HCT116 (cell line): ENCODE measurements around the gene NUDT22. TPM values are rescaled to one million over a fixed set of nuclear protein-coding genes. Genes with fewer than 3 reads are reported as not detected.

ENCODE experiments used
- ATAC-seq: fragments of 200-7000 bp; cut with Tn5 transposase; 2 replicates; pipeline ENCODE4 v1.9.1; 2020; ENCODE audit warnings: mild to moderate bottlenecking, moderate library complexity
- BruUV-seq: library from RNA; stranded (reverse); fragments of 400-500 nt; replicated peaks from 2 replicates; lab custom pipeline; 2021; lab: Mats Ljungman, UMichigan
- CTCF ChIA-PET: fragments of 300-600 bp; sonication (Branson Sonifier 250); formaldehyde crosslinking; loops from one replicate; lab custom pipeline; 2021; ENCODE audit warnings: antibody characterized with exemption; lab: Charles Lee
- POLR2A ChIA-PET: fragments of 300-600, 350-600 bp; sonication (Branson Sonifier 250); formaldehyde crosslinking; loops from one replicate; lab custom pipeline; 2021; ENCODE audit warnings: antibody characterized with exemption; lab: Charles Lee
- RAD21 ChIA-PET, 2 experiments: fragments of 300-600 bp; sonication (Branson Sonifier 250); formaldehyde crosslinking; loops; one replicate each; lab custom pipeline; 2023; ENCODE audit warnings: low total read pairs in 2 of 2; ENCODE audit not compliant: uncharacterized antibody in 2 of 2, unreplicated experiment in 2 of 2, low non-redundant PET in 1 of 2; lab: Charles Lee
- DNase-seq: peaks from one replicate; pipeline ENCODE4 v3.0.0-alpha.2; 2010; ENCODE audit warnings: low read depth, low spot score
- H2AFZ ChIP-seq: fragments of 200-600 bp; shearing (Covaris generic), sonication (generic); 2 replicates; pipeline ENCODE4 v1.6.1; 2017; ENCODE audit warnings: low read depth, mixed run types, mixed read lengths, antibody characterized with exemption, low read length; ENCODE audit not compliant: poor library complexity, severe bottlenecking
- H3K27ac ChIP-seq: 2 replicates; pipeline ENCODE4 v1.5.1; 2012; ENCODE audit warnings: low read depth, low read length
- H3K27me3 ChIP-seq: fragments of 200-600 bp; sonication (generic); 2 replicates; pipeline ENCODE4 v1.6.1; 2016; ENCODE audit warnings: mixed run types, low read length, mixed read lengths; ENCODE audit not compliant: insufficient read depth
- H3K36me3 ChIP-seq, 2 experiments: fragments of 200-500 bp in 1 of 2; fragments of 200-600 bp in 1 of 2; sonication (Bioruptor generic) in 1 of 2; sonication (generic) in 1 of 2; 2 replicates each; pipeline versions ENCODE4 v1.5.1 to v1.6.1; 2014 to 2016; ENCODE audit warnings: low read length in 2 of 2, inconsistent platforms in 1 of 2, mixed read lengths in 1 of 2, mixed run types in 1 of 2; ENCODE audit not compliant: insufficient read depth in 2 of 2, control insufficient read depth in 1 of 2
- H3K4me1 ChIP-seq, 2 experiments: fragments of 200-600 bp in 1 of 2; sonication (generic) in 1 of 2; 2 replicates each; pipeline versions ENCODE4 v1.5.1 to v1.6.1; 2012 to 2017; ENCODE audit warnings: low read length in 2 of 2, inconsistent platforms in 1 of 2, mild to moderate bottlenecking in 1 of 2, mixed read lengths in 1 of 2, mixed run types in 1 of 2, moderate library complexity in 1 of 2; ENCODE audit not compliant: insufficient read depth in 2 of 2, control insufficient read depth in 1 of 2
- H3K4me2 ChIP-seq: fragments of 200-600 bp; sonication (generic); 2 replicates; pipeline ENCODE4 v1.6.1; 2017; ENCODE audit warnings: mixed run types, low read length, mixed read lengths
- H3K4me3 ChIP-seq, 2 experiments: fragments of 200-600 bp in 1 of 2; sonication (generic) in 1 of 2; replicated peaks in 1 of 2; 2 replicates each; pipeline ENCODE4 v1.5.1; 2011 to 2016; ENCODE audit warnings: low read length in 2 of 2, control low read depth in 1 of 2, low read depth in 1 of 2, mild to moderate bottlenecking in 1 of 2, mixed read lengths in 1 of 2, mixed run types in 1 of 2
- H3K79me2 ChIP-seq: fragments of 200-600 bp; sonication (generic); 2 replicates; pipeline ENCODE4 v1.6.1; 2017; ENCODE audit warnings: mild to moderate bottlenecking, mixed run types, low read length, moderate library complexity, mixed read lengths; ENCODE audit not compliant: insufficient read depth
- H3K9ac ChIP-seq: fragments of 200-600 bp; sonication (generic); 2 replicates; pipeline ENCODE4 v1.6.1; 2016; ENCODE audit warnings: low read length, mixed read lengths
- H3K9me2 ChIP-seq: fragments of 200-600 bp; sonication (generic), shearing (Covaris generic); 2 replicates; pipeline ENCODE4 v1.6.1; 2017; ENCODE audit warnings: mixed run types, mild to moderate bottlenecking, moderate library complexity; ENCODE audit not compliant: insufficient read depth
- H3K9me3 ChIP-seq, 2 experiments: fragments of 200-500 bp in 1 of 2; fragments of 200-600 bp in 1 of 2; sonication (Bioruptor generic) in 1 of 2; sonication (generic) in 1 of 2; 2 replicates each; pipeline ENCODE4 v1.6.1; 2014 to 2017; ENCODE audit warnings: low read length in 2 of 2, mixed read lengths in 2 of 2, inconsistent platforms in 1 of 2, low read depth in 1 of 2, mild to moderate bottlenecking in 1 of 2, mixed run types in 1 of 2, moderate library complexity in 1 of 2; ENCODE audit not compliant: control insufficient read depth in 1 of 2, insufficient read depth in 1 of 2
- H4K20me1 ChIP-seq: fragments of 200-600 bp; sonication (generic), shearing (Covaris generic); 2 replicates; pipeline ENCODE4 v1.6.1; 2017; ENCODE audit warnings: mixed run types, mild to moderate bottlenecking, moderate library complexity; ENCODE audit not compliant: insufficient read depth
- CBX3 ChIP-seq: IDR thresholded peaks from 2 replicates; pipeline ENCODE4 v1.6.1; 2012; ENCODE audit warnings: low read depth
- EGR1 ChIP-seq: IDR thresholded peaks from 2 replicates; pipeline ENCODE4 v1.6.1; 2012; ENCODE audit warnings: low read depth
- EZH2 ChIP-seq: fragments of 200-600 bp; sonication (generic); IDR thresholded peaks from 2 replicates; pipeline ENCODE4 v1.6.1; 2017; ENCODE audit warnings: antibody characterized with exemption, mixed run types
- FOSL1 ChIP-seq: IDR thresholded peaks from 2 replicates; pipeline ENCODE4 v1.6.1; 2012; ENCODE audit warnings: low read depth
- JUND ChIP-seq: IDR thresholded peaks from 2 replicates; pipeline ENCODE4 v1.6.1; 2012
- POLR2A ChIP-seq: IDR thresholded peaks from 2 replicates; pipeline ENCODE4 v1.7.0; 2011; ENCODE audit warnings: borderline replicate concordance; ENCODE audit not compliant: insufficient read depth, insufficient read length; ENCODE audit errors: extremely low read depth
- RAD21 ChIP-seq: IDR thresholded peaks from 2 replicates; pipeline ENCODE4 v1.6.1; 2012; ENCODE audit warnings: low read depth, mild to moderate bottlenecking
- SIN3A ChIP-seq: IDR thresholded peaks from 2 replicates; pipeline ENCODE4 v1.6.1; 2012; ENCODE audit warnings: low read depth
- SRF ChIP-seq: IDR thresholded peaks from 2 replicates; pipeline ENCODE4 v1.6.1; 2012; ENCODE audit warnings: low read depth
- TCF7L2 ChIP-seq: IDR thresholded peaks from 2 replicates; pipeline ENCODE4 v1.7.0; 2011; ENCODE audit warnings: borderline replicate concordance, inconsistent platforms; ENCODE audit not compliant: insufficient read depth, insufficient read length; ENCODE audit errors: extremely low read depth
- YY1 ChIP-seq: IDR thresholded peaks from 2 replicates; pipeline ENCODE4 v1.6.1; 2011; ENCODE audit warnings: low read length, low read depth, moderate library complexity, mild to moderate bottlenecking; ENCODE audit not compliant: insufficient replicate concordance; ENCODE audit errors: extremely low read depth
- ZFX ChIP-seq: fragments of 450-650 bp; IDR thresholded peaks from 2 replicates; pipeline ENCODE4 v1.6.1; 2017
- ZNF274 ChIP-seq: fragments of 200-500 bp; sonication (Bioruptor generic); IDR thresholded peaks from 2 replicates; pipeline ENCODE4 v1.6.1; 2014; ENCODE audit warnings: mild to moderate bottlenecking, low read depth, low read length, inconsistent platforms
- intact Hi-C: fragments of 100-400 bp; cut with micrococcal nuclease; formaldehyde crosslinking; loops from 2 replicates; pipeline ENCODE4 v1.10.0; 2022
- total RNA-seq: library from RNA; stranded (reverse); gene quantifications from one replicate; pipeline ENCODE4 v1.2.1, GENCODE V29; 2021; ENCODE audit not compliant: unreplicated experiment
- TF ChIP-seq, protein P1 (sequence below): IDR thresholded peaks from 2 replicates; pipeline ENCODE4 v1.6.1; 2012
- TF ChIP-seq, protein P2 (sequence below): IDR thresholded peaks from 2 replicates; pipeline ENCODE4 v1.6.1; 2011; ENCODE audit warnings: mild to moderate bottlenecking, low read length, moderate library complexity; ENCODE audit not compliant: insufficient replicate concordance; ENCODE audit errors: extremely low read depth

NUDT22 gene
- total RNA-seq, 1 experiment from 2014 or later, result 70.9 TPM

DNA sequence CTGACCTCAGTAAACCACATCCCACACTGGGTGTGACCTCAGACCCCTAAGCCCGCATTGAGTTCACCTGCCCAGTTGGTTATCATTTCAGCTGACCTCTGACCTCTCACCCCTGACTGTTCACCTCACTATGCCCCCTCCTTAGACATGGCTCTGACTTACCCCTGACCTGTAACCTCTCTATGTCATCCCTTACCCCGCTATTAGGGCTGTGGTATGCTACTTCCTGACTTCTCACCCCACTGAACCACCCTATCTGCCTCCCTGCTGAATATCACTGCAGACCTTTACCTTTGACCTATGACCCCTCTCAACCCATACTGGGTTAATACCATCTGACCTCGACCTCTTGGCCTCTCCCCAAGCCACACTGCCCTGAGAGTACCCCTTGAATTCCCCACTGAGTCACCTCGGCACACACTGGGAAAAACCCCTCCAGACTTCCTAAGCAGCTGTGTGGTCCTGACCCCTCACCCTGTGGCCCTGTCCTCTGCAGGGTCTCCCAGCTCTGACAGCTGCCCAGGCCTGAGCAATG is 33.5 kb downstream of the NUDT22 start:
- intact Hi-C loops, result no loop called here
- CTCF ChIA-PET, result no interaction called here
- H3K36me3 ChIP-seq, result peaks cover 30 to 66% of the 10 kb centered on the region in 2 experiments; a peak in 3 of 4 replicates
- H3K4me1 ChIP-seq, result peaks cover 4 to 11% of the 10 kb centered on the region in 2 experiments; a peak in 3 of 4 replicates
- H3K27ac ChIP-seq, result no peak overlapping the region
- no peak overlapping the region for H3K4me2 ChIP-seq
- DNase-seq, result no peak
- RAD21 ChIA-PET, result no interaction called here
- TF ChIP-seq JUND (no peak), SIN3A (no peak), CBX3 (no peak), YY1 (no peak), RAD21 (no peak)
- TF ChIP-seq, protein P1, sequence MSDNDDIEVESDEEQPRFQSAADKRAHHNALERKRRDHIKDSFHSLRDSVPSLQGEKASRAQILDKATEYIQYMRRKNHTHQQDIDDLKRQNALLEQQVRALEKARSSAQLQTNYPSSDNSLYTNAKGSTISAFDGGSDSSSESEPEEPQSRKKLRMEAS, result no peak
- TF ChIP-seq, all 23 proteins: peak for 0
- Histone ChIP-seq H3K9me3 (no peaks in the 10 kb centered on the region), H3K79me2 (peaks cover 9% of the 10 kb centered on the region; the same call in 1 of the 2 replicates), H2AFZ (no peak overlapping the region), H4K20me1 (no peaks in the 10 kb centered on the region), H3K9ac (no peak overlapping the region), H3K9me2 (no peaks in the 10 kb centered on the region), H3K27me3 (no peaks in the 10 kb centered on the region), H3K4me3 (no peak overlapping the region)
- BruUV-seq, result no TSS peak
- POLR2A ChIA-PET, result no interaction called here
- ATAC-seq, result no peak

DNA sequence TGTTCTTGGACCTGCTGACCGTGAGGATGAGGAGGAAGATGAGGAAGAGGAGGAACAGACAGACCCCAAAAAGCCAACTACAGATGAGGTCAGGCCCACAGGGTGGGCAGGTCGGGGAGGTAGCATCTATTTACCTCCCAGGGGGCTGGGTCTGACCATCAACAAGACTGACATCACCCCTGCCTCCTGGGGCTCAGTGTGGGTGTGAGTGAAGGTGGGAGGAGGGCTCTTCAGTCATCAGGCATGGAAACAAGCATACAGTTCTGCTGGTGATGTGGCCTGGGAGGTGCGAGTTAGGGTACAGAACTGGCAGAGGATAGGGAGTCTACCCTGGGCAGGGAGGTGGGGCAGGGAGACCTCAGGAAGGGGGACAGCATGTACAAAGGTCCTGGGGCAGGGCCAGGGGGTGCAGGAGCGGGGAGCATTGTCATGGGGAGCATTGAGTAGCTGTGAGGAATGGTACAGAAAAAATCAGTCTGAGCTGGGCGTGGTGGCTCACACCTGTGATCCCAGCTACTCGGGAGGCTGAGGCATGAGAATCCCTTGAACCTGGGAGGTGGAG is 34.2 kb downstream of the NUDT22 start:
- no peaks in the 10 kb centered on the region for H3K9me3 ChIP-seq
- intact Hi-C loops, result no loop called here
- H3K9me2 ChIP-seq, result no peaks in the 10 kb centered on the region
- ChIA-PET POLR2A (no interaction called here), CTCF (no interaction called here), RAD21 (no interaction called here)
- H4K20me1 ChIP-seq, result no peaks in the 10 kb centered on the region
- H3K4me3 ChIP-seq, result no peak overlapping the region
- ATAC-seq (no peak), DNase-seq (no peak)
- no TSS peak for BruUV-seq
- H3K27me3 ChIP-seq, result no peaks in the 10 kb centered on the region
- peaks cover 4 to 11% of the 10 kb centered on the region in 2 experiments; a peak in 3 of 4 replicates for H3K4me1 ChIP-seq
- peaks cover 32 to 60% of the 10 kb centered on the region in 2 experiments; a peak in 3 of 4 replicates for H3K36me3 ChIP-seq
- TF ChIP-seq POLR2A (no peak), ZFX (no peak), RAD21 (no peak), EGR1 (no peak), SRF (no peak), TCF7L2 (no peak), CBX3 (no peak), EZH2 (no peak), ZNF274 (no peak), FOSL1 (no peak)
- TF ChIP-seq, protein P2, sequence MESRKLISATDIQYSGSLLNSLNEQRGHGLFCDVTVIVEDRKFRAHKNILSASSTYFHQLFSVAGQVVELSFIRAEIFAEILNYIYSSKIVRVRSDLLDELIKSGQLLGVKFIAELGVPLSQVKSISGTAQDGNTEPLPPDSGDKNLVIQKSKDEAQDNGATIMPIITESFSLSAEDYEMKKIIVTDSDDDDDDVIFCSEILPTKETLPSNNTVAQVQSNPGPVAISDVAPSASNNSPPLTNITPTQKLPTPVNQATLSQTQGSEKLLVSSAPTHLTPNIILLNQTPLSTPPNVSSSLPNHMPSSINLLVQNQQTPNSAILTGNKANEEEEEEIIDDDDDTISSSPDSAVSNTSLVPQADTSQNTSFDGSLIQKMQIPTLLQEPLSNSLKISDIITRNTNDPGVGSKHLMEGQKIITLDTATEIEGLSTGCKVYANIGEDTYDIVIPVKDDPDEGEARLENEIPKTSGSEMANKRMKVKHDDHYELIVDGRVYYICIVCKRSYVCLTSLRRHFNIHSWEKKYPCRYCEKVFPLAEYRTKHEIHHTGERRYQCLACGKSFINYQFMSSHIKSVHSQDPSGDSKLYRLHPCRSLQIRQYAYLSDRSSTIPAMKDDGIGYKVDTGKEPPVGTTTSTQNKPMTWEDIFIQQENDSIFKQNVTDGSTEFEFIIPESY, result no peak
- no peak overlapping the region for H3K4me2 ChIP-seq
- H2AFZ ChIP-seq, result no peak overlapping the region
- H3K9ac ChIP-seq, result no peak overlapping the region
- peaks cover 6% of the 10 kb centered on the region; the same call in 1 of the 2 replicates for H3K79me2 ChIP-seq
- H3K27ac ChIP-seq, result no peak overlapping the region
